ENCODE measurements around the gene NOXO1.
A peak's percentile ranks its signal among the peaks of the same experiment; 100 is the strongest.

The NOXO1 gene

GRCh38 chr16:2009791-2010510 lies 28.7 kb upstream of the NOXO1 start, which contains the start of gene ZNF598:
Gene ZNF598 (minus strand): TSS chr16:2009821.
- peak; percentile 68 for DNase-seq

- no peak for DNase-seq
Measured at GRCh38 chr16:2009164-2009711, 28.0 kb upstream of the NOXO1 start.

DNA sequence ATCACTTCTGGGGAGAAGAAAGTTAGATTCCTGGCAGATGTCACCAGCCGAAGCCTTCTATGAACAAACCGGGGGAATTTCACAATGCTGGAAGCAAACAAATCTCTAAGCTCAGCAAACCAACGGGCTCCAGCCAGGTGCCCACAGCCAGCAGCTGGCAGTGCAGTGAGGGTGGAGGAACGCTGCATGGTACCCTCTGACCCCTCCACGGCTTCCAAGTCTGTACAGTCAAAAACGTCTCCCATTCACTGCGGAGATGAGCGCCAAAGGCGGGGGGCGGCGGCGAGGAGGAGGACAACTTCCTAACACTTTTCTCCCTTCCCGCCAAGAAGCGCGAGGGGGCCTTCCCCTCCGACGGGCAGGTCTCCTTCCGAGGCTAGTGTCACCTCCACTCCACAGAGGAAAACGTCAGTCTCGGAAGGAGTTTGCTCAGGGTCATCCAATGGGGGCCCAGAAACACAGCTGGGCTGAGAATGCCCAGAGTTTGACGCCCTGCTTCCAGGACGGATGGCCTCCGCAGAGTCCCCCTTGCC lies 27.4 kb upstream of the NOXO1 start:
- DNase-seq = no peak

GRCh38 chr16:2008009-2008526 lies 26.8 kb upstream of the NOXO1 start:
- no peak for DNase-seq

DNA sequence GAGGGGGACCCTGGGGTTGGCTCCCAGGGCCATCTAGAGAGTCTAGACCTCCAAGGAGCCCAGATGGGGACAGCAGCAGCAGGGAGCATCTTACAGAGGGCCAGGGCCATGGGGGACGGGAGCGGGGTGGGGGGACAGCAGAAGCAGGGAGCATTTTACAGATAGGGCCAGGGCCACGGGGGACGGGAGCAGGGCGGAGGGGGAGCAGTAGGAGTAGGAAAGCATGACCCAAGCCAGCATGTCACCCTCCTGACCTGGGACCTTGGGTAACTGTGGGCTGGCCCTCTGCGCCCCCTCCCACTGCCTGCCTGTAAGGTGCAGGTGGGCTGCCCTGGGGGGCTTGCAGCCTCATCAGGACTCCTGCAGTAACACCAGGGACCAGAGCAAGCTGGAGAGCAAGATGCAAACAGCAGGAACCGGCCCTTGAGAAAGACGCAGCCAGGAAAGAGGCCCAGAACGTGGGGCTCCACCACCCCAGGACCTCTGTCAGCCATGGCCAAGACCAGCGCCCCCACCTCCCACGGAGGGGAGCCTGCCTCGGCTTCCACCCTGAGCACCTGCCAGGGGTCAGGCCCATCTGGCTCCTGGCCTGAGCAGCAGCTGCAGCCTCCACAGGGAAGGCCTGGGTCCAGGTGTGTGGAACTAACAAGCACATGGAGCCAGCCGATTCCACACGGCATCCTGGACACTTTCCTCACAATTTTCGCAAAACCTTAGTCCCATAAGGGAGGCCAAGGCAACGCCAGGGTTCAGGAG lies 26.0 kb upstream of the NOXO1 start:
- DNase-seq = no peak

GRCh38 chr16:2006317-2006716 lies 25.0 kb upstream of the NOXO1 start:
- no peak for DNase-seq

- no peak for DNase-seq
Measured at GRCh38 chr16:2005646-2006045, 24.4 kb upstream of the NOXO1 start.

DNA sequence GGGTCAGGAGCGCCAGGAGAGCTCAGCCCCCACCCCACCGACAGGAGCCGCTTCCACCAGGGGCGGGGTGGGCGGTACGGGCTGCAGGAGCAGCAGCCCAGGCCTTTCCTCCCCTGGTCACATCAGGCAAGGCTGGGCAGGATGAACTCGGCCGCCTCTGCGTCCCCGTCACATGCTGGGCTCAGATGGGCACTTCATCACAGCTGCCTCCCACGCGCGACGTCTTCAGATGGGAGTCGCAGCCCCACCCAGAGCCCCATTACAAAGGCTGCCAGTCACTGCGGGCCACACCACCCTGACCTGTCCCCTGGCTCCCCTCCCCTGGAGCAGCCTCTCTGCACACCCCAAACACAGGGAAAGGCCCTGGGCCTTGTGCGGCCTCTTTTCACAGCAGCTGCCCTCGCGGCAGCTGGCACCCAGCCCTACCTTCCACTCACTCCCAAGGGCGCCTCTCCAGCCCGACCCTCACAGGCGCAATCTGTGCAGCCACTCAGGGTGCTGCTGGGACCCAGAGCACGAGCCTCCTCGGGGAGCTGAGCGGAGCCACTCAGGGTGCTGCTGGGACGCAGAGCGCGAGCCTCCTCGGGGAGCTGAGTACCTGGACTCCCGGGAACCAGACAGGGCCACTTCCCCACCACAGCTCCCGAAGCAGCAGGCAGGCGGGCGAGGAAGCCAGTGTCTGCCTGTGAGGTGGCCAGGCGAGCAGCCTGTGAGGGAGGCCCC lies 23.7 kb upstream of the NOXO1 start:
- DNase-seq = no peak

- peak; percentile 78 for DNase-seq
Measured at GRCh38 chr16:2003827-2004641, 22.8 kb upstream of the NOXO1 start.

- DNase-seq = no peak
Measured at GRCh38 chr16:2003231-2003826, 22.1 kb upstream of the NOXO1 start.

- DNase-seq = no peak
Measured at GRCh38 chr16:2002406-2003230, 21.3 kb upstream of the NOXO1 start.

- DNase-seq = no peak
Measured at GRCh38 chr16:2001456-2002355, 20.4 kb upstream of the NOXO1 start.

DNA sequence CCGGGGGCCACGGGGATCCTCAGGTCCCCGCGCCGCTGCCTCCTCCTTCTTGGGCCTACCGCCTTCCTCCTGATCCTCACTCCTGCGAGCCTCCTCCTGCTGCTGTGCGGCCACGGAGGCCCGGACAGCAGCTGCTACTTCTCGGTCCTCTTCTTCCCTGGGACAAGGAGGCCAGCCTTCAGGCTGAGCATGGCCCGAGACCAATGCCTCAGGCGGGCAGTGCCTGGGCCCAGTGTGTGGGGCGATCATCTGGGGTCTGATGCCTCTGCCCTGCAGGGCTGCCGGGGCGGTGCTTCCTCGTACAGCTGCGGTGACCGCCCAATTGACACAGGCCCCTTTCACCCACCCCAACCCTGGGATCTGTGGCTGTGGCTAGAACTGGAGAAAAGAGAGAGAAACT lies 19.8 kb upstream of the NOXO1 start:
- DNase-seq = no peak

GRCh38 chr16:1999866-2000514 lies 18.7 kb upstream of the NOXO1 start:
- no peak for DNase-seq

DNA sequence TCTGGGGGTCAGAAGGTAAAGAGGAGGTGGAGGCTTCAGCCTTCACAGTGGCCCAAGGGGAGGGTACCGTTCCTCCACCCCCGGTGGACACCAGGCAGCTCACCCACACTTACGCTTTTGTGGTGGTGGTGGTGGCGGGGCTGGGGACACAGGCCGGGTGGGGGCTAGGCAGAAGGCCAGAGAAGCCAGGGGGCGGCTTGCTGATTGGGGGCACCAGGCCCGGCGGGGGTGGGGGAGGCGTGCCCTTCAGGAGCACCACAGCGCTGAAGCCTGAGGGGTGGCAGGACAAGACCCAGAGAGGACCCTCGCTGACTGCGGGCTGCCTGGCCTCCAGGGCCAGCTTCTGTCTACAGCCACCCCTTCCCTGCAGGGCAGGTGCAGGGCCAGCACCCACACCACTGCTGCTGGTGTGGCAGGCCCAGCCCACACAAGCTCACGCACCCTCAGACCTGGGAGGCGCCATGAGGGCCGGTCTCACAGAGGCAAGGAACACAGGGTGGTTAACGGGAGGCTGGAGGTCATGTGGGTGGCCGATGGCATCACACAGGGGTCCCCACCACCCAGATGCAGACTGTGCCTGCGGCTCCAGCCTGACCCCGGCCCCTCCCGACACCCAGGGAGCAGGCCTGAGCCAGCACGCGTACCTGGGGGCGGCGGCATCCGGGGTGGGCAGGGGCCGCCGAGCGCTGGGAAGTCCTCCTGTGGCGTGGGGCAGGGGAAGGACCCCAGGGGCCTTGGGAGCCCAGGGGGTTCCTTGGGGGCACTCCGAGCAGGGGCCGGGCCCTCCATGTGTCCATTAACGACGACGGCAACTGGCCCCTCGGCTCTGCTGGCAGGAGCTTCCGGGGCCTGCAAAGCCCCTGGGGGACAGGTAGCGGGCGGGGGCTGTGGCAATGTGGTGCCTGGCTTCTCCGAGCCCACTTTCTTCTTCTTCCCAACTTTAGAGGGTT lies 17.9 kb upstream of the NOXO1 start:
- no peak for DNase-seq

- DNase-seq = no peak
Measured at GRCh38 chr16:1998360-1998835, 17.1 kb upstream of the NOXO1 start.

DNA sequence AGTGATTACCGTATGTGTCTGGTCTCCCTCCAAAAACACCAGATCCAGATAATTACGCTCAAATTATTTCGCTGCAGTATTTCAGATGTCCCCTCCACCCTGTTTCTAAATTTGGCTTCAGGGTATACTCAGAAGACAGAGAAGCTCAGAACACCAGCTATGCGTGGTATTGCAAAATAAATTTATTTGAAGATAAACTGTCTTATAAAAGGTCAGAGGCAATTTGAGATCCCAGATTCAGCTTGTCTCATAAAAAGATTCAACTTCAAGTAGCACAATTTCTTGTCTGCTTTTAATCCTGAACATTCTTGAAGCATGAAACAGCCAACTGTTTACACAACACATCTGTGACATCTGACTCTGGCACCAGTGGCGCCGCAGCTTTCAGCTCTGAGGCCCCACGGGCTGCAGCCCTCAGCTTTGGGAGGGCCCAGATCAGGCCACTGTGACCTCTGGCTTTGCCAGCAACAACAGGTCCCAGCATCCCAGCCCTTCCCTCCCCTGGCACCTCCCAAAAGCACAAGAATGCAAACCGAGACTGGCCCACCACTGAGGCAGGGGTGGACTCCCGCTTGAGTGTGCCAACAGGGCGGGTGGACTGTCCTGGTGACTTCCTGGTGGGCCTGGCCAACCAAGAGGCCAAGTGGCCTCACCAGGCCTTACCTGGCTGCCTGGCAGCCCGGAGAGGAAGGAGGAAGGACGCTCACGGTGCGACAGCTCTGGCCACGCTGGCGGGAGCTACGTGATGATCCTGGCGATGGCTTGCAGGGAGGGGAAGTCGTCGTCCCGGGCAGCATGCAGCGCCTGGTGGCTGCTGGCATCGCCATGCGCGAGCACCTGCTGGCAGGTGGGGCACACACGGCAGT lies 16.5 kb upstream of the NOXO1 start:
- no peak for DNase-seq

Measured in NCI-H774 (cell line).